ENCODE results near the gene ABHD6.
A peak's percentile ranks its signal among the peaks of the same experiment; 100 is the strongest.
"Not testable (repeated sequence)": the region's sequence is repeated elsewhere in the genome, so short reads cannot be mapped to it uniquely, and the experiment has no call there.

ABHD6 gene

DNA sequence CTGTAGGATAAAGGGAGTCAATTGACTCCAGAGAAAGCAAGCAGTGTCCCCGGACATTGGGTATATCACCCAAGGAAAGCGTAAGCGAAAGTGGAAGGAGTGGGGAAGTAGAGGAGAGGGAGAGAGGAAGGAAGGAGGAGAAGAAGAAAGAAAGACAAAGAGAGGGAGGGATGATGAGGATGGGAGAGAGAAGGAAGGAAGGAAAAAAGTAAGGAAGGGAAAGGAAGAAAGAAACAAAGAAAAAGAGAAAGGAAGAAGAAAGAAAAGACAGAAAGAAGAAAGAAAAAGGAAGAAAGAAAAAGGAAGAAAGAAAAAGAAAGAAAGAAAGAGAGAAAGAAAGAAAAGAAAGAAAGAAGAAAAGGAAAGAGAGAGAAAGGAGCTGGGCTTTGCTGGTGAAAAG is 27.7 kb upstream of the ABHD6 start:
- DNase-seq (ENCODE audit: low spot score): no peak

- no peak for DNase-seq (ENCODE audit: low spot score)
Observed at GRCh38 chr3:58210761-58211460, 26.7 kb upstream of the ABHD6 start, which contains the start of gene DNASE1L3. TSS of gene DNASE1L3 (minus strand) at chr3:58210972. CDS start at chr3:58210906, 66 bp downstream.

DNA sequence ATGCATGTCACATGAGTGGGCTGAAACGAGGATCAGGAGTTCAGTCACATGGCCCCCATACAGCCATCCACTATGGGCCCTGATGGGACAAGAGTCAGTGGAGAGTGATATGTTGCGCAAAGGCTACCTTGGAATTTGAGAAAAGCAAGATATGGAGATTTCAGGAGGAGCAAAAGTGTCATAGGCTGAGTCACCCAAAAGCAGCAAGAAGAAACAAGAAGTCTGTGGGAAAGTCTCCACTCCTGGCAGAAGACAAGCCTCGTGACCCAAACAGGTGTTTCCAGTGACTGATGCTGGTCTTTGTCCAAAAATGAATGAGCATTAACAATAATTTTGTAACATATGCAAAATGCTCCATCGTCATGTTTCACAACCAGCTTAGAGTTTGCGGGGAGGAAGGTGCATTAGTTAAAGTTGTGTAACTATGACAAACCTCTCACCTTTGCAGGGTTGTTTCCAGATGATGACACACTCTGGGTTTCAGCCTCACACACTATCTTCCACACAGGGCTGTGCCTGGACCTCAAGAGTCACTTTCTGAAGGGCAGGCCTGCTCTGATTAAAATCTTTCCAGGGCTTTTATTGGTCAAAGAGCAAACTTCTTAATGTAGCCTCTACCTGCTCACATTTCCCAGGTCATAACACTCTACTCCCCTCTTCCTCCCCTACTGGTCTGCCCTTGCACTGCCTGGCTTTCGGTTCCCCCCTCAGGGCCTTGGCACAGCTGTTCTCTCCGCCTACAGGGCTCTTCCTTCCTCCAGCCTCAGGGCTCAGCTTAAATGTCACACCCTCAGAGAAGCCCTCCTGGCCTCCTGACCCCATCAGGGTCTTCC is 22.9 kb upstream of the ABHD6 start:
- DNase-seq (ENCODE audit: low spot score): no peak

DNA sequence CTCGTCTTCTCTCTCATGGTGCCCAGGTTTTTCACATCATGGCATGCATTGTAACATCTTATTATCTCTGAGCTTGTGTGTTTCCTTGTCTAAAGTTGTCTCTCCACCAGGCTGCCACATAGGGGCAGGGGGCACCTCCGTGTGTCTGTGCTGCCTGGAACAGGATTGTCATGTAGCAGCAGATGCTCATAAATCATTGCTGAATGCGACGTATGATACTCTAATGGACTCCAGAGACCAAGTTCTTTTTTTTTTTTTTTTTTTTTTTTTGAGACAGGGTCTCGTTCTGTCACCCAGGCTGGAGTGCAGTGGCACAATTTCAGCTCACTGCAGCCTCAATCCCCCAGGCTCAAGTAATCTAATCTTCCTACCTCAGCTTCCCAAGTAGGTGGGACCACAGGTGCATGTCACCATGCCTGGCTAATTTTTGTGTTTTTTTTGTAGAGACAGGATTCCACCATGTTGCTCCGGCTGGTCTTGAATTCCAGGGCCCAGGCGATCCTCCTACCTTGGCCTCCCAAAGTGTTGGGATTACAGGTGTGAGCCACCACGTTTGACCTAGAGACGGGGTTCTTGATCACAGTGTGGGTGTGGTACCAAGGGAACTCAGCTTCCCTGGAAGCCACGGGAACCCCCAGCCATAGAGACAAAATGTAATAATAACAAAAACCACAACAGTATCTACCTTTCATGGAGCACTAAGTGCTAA is 22.1 kb upstream of the ABHD6 start:
- DNase-seq (ENCODE audit: low spot score): no peak

GRCh38 chr3:58216496-58217195 is 20.9 kb upstream of the ABHD6 start:
- no peak for DNase-seq (ENCODE audit: low spot score)

GRCh38 chr3:58217209-58217811 is 20.3 kb upstream of the ABHD6 start:
- peak; percentile 64 for DNase-seq (ENCODE audit: low spot score)

- no peak for DNase-seq (ENCODE audit: low spot score)
Observed at GRCh38 chr3:58218904-58219303, 18.7 kb upstream of the ABHD6 start.

DNA sequence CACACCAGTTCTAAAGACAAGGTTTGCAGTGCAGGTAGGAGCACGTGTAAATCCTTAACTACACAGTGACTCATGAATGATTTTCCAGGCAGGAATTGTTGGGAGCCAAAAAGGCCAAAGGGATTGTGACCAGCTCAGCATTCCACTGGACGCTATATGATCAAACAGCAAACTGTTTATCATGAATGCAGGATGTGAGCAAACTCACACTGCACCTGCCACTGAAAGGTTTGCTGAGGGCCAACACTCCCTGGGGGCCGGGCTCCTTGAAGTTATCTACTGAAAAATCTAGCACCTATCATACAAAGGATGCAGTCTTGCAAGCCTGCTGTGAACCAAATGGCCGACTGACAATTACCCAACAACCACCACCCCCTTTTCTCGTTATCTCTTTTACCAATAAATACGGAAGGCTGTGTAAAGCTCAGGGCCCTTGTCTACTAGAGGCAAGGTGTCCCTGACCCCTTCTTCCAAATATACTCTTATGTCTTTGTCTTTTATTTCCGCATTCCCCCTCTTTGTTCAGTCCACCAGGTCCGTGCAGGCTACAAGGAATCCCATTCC is 15.3 kb upstream of the ABHD6 start:
- DNase-seq (ENCODE audit: low spot score): no peak

- DNase-seq (ENCODE audit: low spot score): no peak
Observed at GRCh38 chr3:58223855-58224254, 13.7 kb upstream of the ABHD6 start.

GRCh38 chr3:58227933-58228332 is 9.7 kb upstream of the ABHD6 start:
- DNase-seq (ENCODE audit: low spot score): not testable (repeated sequence)

DNA sequence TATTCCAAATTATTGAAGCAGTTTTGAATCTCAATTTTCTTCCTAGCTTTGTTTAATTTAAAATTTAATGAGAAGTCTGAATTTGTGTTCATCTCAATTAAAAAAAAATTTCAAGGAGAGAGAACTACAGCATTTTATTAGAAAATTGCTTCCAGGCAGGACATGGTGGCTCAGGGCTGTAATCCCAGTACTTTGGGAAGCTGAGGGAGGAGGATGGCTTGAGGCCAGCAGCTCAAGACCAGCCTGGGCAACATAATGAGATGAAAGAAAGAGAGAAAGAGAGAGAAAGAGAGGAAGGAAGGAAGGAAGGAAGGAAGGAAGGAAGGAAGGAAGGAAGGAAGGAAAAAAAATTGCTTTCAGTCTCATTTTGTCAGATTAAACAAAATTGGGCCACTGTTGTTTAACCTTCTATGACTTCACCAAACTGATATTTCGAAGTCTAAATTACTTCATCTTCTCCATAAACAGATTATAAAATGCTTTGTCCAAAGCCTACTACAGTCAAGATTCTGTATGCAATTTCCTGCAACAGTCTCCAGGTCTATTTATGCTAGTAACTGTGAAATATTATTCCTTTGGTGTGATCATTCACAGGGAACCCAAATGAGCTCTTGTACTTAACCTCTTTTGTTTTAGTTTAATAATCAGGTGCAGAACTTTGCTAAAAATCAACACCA is 6.6 kb upstream of the ABHD6 start:
- no peak for DNase-seq (ENCODE audit: low spot score)

- DNase-seq (ENCODE audit: low spot score): no peak
Observed at GRCh38 chr3:58231666-58232065, 5.9 kb upstream of the ABHD6 start.

DNA sequence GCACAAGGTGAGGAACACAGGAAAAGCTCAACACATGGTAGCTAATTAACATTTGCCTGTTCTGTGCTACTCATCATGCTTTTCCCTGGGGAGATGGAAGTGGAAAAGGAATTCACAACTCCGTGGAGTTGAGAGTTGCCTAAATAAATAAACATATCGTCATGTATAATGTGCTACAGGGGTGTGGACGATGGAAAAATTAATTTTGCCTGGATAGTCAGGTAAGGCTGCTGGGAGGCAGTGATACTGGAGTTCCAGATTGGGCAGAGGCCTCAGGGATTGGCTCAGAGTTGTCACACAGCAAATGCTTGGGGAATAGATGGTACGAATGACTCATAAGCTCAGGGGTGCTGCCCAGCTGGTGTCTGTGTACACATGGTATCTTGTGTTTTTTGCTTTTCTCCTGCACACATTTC is 3.1 kb upstream of the ABHD6 start:
- no peak for DNase-seq (ENCODE audit: low spot score)

DNA sequence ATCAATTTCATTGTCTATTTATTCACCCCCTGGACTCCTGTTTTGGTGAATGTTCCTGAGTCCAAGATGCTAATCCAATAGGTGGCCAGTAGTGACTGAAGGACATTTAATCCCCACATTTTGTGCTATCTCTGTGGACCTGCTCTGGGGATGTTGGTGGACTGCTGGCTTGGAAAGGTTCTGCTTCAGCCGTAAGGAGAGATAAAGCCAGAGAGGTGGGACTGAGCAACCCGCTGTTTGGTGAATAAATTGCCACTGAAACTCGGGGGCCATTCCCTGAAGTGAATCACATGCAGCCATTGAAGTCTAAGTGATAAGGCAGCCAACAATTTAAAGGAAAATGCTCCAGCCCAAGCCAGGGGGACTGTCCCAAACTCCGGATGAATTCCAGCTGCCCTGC is 1.6 kb upstream of the ABHD6 start:
- DNase-seq (ENCODE audit: low spot score): no peak

DNA sequence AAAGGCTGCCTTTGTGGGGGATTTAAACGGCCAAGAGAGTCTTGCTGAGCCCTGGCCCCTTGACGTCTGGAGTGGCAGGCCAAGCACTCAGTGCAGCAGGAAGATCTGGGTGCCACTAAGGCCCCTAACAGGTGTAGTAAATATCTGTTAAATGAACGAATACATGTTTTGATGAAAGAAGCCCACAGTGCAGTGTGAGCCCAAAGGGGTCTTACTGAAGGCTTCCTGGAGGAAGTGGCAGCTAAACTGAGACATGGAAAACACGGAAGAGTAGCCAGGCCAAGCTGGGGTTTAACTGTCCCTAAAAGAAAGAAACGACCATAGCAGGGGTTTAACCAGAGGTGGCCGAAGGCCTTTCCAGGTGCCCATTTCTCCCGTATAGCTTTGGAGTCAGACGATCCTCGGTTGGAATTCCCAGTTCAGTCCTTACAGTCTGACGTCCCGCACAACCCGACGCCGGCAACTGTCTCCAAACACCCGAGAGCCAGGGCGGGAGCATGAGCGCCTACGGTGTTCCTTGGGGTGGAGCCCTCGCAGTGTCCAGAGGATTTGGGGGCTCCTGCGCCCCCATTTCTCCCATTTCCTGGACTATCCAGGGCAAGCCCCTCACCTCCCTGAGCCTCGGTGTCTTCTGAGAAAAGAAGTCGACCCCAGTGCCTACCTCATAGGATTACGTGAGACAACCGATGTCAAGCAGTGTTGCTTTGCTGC is 910 bp upstream of the ABHD6 start:
- DNase-seq (ENCODE audit: low spot score): no peak

DNA sequence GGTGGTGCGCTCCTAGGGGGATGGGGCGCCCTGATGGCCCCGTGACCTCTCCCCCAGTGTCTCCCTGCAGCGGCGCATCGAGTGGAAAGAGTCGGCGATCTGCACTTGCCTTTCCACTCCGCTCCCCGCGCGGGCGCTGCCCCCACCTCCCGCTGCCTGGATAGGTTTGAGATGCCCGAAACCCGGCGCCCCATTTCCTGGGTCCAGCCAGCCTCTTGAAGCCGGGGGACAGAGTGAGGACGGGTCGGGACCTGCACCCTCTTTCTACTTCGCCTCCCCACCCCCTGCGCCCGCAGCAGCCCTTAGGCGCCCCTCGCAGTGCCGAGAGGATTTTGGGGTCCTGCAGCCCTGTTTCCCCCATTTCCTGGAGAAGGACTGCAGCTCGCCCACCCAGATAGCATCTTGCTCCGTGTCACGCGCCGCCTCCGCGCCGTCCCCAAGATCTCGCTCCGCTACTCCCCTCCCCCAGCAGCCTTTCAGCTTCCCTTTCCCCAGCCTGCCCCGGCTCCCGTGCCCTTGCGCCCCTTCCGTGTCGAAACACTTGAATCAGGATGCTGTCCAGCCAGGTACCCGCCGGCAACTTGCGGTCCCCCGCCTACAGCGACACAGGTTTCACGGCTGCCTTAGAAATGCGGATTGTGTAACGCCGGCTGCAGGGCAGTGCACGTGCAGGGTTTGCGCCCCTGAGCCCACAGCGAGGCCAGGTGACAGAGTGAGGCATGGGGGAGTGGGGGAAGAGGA is 519 bp downstream of the ABHD6 start:
- DNase-seq (ENCODE audit: low spot score): no peak

DNA sequence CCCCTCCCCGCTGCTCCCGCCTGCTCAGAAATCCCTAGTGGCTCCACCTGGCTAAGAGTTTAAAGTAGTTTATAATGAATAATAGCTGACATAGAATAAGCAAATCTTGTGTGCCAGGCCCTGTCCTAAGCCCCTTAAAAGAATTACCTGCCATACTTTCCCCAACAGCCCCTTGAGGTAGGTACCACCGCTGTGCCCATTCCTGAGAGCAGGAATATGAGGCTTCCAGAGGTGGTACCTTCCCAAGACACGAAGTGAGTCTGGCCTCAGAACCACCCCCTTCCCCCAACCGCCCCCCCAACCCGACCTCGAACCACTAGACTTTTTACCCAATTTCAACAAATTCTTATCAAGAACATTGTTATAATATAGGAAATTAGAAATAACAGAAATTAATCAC is 1.2 kb downstream of the ABHD6 start:
- DNase-seq (ENCODE audit: low spot score): no peak

DNA sequence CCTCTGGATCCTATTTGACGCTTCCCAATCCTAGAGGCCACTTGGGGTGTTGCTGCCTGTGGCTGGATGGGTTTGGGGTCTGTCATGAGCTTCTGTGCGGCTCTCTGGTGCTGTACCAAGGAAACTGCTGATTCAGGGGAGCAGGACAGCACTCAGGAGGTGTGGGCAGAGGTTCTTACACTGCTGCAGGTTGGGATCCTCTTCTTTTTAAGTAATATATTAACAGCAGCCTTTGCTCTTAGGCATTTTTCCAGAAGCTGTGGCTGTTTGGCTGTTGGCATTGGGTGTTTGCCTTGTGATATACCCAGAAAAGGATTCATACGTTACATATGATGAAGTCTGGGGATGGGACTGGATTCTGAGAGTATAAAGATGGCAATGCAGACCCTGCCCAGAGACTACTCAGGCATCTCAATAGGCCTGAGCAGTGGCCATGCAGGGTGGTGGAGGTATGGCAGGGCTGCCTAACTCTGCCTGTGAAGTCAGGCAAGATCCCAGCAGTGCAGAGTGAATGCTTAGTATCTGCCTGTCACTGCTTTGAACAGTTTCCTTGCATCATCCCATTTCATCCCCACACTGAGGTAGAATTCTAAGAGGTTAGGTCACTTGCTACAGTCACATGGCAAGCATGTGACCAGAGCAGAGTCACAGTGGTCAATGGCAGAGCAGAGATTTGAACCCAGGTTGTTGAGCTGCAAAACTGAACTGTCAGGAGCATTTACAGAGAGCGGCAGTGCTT is 3.9 kb downstream of the ABHD6 start:
- DNase-seq (ENCODE audit: low spot score): no peak

DNA sequence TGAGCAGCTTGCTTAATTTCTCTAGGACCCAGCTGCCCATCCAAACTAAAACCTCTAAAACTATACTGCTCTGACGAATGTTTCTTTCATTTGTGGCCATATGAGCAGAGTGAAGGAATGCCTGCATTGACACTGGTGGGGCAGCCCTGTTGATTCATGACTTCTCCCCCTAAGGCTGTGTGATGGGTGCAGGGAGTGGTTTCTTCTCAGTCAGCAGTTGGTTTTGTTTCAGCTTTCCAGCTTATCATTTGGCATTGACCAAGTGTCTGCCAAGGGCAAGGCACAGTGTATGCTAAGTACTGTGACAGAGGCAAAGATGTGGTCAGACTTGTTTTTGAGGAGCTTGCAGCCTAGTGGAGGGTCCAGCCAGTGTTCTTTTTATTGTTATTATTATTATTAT is 4.7 kb downstream of the ABHD6 start:
- DNase-seq (ENCODE audit: low spot score): no peak

All from CD4-positive, alpha-beta T cell treated with Interleukin-2 at 100 ng/mL for 4 hours (primary cell).